Coronary artery (tissue), 2 donors: ENCODE results near the gene ICA1.

Source experiments
- DNase-seq: peaks from one replicate; pipeline ENCODE4 v3.0.0-alpha.2; 2017; ENCODE audit warnings: low spot score
- H3K27ac ChIP-seq, 2 donors: fragments of 200-600 bp; sonication (generic); one replicate each; pipeline ENCODE4 v1.5.1; 2016 to 2019
- H3K4me3 ChIP-seq: fragments of 200-600 bp; sonication (generic); 2 replicates; pipeline ENCODE4 v1.5.1; 2016; ENCODE audit warnings: mild to moderate bottlenecking, moderate library complexity
- TF ChIP-seq, protein P1 (sequence below): fragments of 200-600 bp; sonication (generic); IDR thresholded peaks from one replicate; pipeline ENCODE4 v1.5.1; 2019; ENCODE audit warnings: antibody characterized with exemption

Gene ICA1

DNA sequence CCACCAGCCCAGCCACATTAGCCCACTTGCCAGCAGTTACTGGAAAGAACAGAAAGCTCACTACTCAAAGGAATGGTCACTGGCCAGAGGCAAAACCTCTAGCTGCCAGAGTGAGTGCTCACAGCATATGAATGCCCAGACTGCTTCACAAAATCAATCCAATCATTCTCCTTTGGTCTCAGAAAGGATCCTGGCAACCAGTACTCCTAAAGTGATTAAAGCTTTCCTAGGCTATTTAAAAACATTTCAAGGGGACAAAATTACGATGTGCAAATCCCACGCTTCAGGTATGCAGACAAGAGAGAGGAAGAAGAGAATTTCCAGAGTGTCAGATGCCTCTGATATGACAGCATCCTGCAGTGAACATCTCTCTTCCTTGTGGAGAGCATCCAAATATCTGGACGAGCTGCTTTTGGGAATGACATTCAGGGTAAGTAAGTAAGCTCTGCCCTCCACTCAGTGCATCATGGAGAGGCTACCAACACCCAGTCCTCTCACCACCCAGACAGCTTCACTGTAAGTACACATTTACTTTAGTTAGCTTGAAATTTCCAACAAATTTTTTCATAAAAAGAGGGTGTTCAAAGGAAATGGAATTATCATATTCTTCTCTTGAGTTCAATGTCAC is 25.1 kb downstream of the ICA1 start:
- Histone ChIP-seq H3K4me3 (no peak overlapping the region), H3K27ac (no peak overlapping the region)
- DNase-seq, result no peak
- TF ChIP-seq, protein P1, sequence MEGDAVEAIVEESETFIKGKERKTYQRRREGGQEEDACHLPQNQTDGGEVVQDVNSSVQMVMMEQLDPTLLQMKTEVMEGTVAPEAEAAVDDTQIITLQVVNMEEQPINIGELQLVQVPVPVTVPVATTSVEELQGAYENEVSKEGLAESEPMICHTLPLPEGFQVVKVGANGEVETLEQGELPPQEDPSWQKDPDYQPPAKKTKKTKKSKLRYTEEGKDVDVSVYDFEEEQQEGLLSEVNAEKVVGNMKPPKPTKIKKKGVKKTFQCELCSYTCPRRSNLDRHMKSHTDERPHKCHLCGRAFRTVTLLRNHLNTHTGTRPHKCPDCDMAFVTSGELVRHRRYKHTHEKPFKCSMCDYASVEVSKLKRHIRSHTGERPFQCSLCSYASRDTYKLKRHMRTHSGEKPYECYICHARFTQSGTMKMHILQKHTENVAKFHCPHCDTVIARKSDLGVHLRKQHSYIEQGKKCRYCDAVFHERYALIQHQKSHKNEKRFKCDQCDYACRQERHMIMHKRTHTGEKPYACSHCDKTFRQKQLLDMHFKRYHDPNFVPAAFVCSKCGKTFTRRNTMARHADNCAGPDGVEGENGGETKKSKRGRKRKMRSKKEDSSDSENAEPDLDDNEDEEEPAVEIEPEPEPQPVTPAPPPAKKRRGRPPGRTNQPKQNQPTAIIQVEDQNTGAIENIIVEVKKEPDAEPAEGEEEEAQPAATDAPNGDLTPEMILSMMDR, result no peak

DNA sequence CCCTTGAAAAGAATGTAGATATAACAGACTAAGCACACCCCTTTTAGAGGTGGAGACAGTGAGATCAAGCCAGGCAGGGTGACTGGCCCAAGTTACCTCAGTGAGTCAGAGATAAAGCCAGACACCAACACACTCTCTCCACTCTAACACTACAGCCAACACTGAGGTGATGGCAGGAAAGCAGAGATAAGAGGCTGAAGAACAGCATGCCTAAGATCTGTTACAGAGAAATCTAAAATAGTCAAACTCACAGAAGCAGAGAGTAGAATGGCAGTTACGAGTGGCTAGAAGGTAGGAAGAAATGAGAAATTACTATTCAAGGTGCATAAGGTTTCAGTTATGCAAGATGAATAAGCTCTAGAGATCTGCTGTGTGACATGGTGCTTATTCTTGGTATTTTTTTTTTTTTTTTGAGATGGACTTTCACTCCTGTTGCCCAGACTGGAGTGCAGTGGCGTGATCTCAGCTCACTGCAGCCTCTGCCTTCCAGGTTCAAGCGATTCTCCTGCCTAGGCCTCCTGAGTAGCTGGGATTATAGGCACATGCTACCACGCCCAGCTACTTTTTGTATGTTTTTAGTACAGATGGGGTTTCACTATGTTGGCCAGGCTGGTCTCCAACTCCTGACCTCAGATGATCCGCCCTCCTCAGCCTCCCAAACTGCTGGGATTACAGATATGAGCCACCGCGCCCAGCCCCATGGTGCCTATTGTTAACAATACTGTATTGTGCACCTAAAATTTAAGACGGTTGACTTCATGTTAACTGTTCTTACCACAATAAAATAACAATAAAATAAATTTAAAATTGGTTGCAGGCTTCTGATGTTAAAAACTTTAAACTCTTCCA is 28.7 kb downstream of the ICA1 start:
- Histone ChIP-seq H3K27ac (no peak overlapping the region), H3K4me3 (no peak overlapping the region)
- no peak for DNase-seq
- TF ChIP-seq, protein P1, result no peak

DNA sequence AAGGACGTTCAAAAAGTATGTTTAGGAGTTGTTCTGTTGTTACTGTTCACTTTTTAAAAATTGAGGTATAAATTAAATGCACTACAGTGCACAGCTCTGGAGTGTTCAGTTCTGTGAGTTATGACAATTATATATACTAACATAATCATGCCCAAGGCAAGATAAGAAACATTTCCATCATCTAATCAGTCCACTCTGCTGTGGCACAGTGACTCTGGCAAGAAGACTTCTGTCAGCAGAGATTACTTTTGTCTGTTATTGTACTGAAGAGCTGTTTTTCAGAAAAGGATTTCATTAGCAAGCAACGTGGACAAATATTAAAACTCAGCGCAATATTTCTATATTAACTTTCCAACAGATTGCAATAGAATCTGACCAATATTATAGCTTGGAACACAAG is 32.0 kb downstream of the ICA1 start:
- DNase-seq, result no peak
- no peak overlapping the region for H3K27ac ChIP-seq
- TF ChIP-seq, protein P1, result no peak
- H3K4me3 ChIP-seq, result no peak overlapping the region

DNA sequence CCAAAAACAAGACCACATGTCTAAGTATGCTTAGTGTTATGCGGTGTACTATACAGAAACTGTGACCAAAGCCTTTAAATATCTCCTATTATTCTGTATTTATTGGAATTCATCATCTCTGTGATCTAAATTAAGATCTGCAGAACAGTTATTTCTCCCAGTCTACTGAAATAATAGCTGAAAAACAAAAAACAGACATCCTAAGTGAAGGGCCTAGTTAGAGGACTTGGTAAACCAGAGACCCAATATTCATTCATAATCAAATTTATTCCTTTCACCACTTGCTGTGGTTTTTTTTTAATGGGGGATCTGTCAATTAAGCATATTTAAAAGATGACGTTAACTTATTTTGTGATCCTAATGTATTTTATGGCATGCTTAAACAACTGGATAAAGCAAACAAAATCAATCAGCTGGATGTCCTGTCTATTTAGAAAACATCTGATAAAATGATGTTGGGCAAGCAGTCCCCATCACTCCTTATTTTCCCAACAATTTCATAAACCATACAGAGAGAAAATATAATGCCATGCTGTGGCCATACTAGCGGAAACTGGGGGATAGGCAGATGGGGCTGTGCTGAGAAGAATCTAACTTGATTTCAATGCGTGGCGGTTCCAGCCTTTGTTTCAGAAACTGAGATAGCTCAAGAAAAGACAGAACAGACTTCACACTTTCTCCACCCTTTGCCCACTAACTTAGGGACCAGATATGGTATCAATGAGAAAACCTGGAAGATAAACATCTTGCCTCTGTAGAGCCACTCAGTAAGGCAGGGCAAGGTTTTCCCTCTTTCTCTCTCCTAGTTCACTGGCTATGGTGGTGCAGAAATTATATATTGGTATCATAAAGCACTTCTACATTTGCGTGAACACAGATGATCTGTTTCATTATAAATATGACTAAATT is 32.9 kb downstream of the ICA1 start:
- H3K4me3 ChIP-seq, result no peak overlapping the region
- TF ChIP-seq, protein P1, result no peak
- no peak for DNase-seq
- no peak overlapping the region for H3K27ac ChIP-seq

DNA sequence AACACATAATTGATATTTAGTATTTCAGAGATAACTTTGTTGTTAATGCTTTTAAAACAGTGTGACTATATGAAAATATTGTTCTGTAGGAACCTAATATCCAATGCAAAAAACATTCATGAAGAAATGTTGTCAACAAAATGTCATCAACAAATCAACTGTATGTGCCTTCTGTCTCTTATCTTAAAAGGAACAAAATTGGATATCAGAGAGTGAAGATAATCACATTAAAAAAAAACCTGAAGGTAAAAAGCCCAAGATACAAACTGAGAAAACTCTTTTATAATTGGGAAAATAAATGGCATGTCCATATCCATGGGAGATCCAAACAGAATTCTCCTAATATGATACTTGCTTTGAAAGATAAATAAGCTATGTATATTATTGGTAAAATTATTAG is 33.9 kb downstream of the ICA1 start:
- Histone ChIP-seq H3K4me3 (no peak overlapping the region), H3K27ac (no peak overlapping the region)
- DNase-seq, result no peak
- TF ChIP-seq, protein P1, result no peak

DNA sequence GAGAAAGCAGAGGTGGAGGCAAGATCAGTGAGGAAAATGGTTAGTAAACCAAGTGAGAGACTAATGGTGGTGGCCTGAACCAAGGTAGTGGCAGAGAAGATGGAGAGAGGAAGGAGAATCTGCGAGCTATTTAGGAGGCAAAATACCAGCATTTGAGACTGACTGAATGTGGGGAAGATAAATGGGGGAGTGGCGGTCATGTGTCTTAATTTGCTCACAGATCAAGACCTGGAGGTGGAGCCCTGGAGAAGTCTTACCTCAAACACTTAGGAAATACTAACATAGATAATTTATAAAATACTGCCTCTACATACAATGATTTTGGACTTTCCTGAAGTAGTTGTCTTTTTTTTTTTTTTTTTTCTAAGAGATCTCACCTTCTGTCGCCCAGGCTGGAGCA is 34.7 kb downstream of the ICA1 start:
- DNase-seq, result no peak
- Histone ChIP-seq H3K27ac (no peak overlapping the region), H3K4me3 (no peak overlapping the region)
- TF ChIP-seq, protein P1, result no peak
